ENCODE results near the gene CCDC85C.

CCDC85C gene

DNA sequence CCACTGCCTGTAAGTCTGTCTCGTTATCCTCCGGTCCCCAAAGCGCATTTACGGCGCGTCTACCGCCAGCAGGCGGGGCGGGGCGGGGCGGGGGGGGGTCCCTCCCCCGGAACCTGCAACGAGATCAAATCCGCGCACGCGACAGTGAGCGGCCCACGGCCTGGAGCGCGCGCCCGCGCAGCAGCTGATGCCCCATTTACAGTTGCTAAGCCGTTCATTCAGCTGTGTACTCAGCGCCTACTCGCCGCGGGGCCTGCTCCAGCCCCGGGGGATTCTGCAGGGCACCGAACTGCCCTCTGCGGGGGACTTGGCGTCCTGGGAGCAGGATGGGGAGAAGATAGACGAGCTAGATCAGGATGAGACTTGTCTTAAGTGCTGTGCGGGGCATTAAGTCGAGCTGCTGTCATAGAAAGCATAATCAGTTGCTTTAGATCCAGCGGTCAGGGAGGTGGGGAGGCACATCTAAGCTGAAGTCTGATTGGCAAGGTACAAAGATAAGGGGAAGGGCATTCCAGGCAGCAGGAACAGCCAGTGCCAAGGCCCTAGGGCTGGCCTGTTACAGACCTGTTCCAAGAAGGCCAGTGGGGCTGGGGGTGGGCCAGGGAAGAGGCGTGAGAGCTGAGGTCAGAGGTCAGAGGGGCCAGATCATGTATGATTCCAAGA lies 1.4 kb upstream of the CCDC85C start:
- H3K4me3 ChIP-seq (ENCODE audit: control insufficient read depth, low read depth, low read length), result peak overlapping the region; percentile 91
- no peak for DNase-seq (ENCODE audit: low read depth)
- TF ChIP-seq CTCF (IDR thresholded peaks at IDR 0.05; ENCODE audit: control insufficient read depth, insufficient read depth, low read depth, low read length, missing control alignments), result no peak

DNA sequence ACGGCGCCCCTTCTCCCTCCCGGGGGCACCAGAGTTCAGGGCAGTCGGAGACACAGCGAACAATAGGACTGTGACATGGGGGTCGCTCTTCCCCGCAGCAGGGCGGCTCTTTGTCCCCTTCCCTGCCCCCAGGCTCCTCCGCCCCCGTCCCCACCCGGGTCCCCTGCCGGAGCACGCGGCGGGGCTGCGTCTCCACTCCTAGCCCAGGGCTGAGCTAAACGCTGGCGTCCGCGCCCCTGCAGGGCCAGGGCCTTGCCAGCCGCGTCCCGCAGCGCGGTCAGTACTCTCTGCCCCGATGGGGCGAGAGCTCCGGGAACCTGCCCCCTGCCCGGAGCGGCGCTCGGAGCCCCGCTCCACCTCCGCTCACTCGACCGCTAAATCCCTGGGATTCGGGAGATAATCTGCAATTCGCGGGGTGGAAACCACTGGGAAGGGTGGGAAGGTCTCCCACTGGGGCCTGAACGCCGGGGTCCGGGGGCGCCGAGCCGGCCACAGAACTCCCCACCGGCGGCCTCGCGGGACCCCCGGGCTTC lies 825 bp upstream of the CCDC85C start:
- H3K4me3 ChIP-seq (ENCODE audit: control insufficient read depth, low read depth, low read length), result peak overlapping the region; percentile 91
- no peak for TF ChIP-seq CTCF (IDR thresholded peaks at IDR 0.05; ENCODE audit: control insufficient read depth, insufficient read depth, low read depth, low read length, missing control alignments)
- no peak for DNase-seq (ENCODE audit: low read depth)

DNA sequence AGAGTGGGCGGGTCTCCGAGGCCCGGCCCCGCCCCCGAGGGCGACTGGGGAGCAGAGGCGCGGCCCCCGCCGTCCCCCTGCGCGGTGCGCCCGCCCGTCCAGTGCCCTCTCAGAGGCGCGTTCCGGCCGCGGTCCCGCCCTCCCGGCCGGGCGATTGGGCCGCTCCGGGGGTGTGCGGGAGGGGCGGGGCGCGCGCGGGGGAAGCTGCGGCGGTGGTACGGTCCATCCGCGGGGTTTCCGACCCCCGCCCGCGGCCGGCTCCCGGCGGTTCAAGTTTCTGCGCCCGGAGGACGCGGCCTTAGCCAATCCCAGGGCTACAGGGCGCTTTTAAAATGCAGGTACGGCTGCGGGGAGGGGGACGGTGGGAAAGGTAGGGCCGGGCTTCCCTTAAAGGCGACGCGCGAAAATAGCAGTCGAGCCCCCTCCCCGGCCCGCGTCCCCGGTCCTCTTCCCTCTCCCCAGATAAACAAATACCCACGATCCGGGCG lies 315 bp upstream of the CCDC85C start:
- no peak for TF ChIP-seq CTCF (IDR thresholded peaks at IDR 0.05; ENCODE audit: control insufficient read depth, insufficient read depth, low read depth, low read length, missing control alignments)

DNA sequence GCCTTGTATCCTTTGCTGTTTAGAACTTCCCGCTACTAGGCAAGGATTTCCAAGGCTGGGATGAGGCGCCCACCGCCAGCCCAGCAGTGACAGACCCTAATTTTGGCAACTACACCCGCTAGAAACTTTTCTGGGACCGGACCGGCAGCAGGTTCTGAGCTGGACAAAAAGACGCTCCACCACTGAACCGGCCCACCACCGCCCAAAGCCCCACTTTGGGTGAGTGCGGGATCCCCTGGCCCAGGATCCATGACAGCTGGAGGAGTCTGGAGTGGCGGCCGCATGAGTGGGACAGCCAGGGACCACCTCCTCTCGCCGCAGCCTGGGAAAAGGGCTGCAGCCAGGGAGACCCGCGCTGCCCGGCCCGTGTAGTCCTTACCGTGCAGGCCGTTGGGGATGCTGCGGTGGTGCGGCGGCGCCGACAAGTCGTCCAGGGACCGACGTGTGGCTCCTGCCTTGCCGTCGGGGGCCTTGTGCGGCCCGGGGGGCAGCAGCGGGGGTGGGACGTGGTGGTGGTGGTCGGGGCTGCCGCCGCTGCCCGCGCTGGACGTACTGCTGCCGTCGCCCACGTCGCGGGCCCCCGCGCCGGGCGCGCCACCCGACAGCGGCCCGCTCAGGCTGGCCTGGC lies 1.1 kb downstream of the CCDC85C start:
- DNase-seq (ENCODE audit: low read depth), result no peak
- H3K4me3 ChIP-seq (ENCODE audit: control insufficient read depth, low read depth, low read length), result peak overlapping the region; percentile 36
- TF ChIP-seq CTCF (IDR thresholded peaks at IDR 0.05; ENCODE audit: control insufficient read depth, insufficient read depth, low read depth, low read length, missing control alignments), result no peak

More for the DNA sequence above, 315 bp upstream of the CCDC85C start:
- peak overlapping the region; percentile 91 for H3K4me3 ChIP-seq (ENCODE audit: control insufficient read depth, low read depth, low read length)
- DNase-seq (ENCODE audit: low read depth), result peak; percentile 74

DNA sequence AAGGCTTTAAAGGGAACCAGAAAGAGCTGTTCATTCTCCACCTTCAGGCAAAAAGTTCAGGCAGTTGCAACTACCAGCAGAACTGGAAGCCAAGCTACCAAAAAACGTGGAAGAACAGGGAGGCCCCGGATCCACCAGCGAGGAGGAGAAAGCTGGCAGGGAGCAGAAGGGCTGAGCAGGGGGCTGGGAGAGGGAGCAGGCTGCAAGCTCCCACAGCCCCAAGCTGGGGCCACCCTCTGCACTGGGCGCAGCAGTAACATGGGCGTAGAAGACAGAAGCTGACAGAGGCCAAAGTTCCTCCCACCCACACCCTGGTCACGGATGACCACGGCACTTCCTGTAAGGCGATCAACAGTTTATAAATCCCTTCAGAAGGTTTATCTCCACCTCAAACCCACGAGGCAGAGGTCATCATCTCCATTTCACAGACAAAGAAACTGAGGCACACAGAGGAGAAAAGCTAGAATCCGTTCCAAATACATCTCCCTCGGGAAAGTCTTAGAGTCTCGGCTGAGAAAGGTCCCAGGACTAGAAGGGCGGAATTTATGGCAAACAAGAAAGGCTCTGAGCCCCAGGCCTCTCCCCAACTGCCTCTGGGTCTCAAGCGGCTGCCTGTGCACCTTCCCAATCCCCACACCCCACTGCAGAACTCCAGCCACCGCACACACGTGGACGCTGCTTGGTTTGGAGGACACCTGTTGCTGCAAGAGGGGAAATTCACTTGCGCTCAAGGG lies 1.8 kb downstream of the CCDC85C start:
- no peak for DNase-seq (ENCODE audit: low read depth)
- H3K4me3 ChIP-seq (ENCODE audit: control insufficient read depth, low read depth, low read length), result peak overlapping the region; percentile 36
- TF ChIP-seq CTCF (IDR thresholded peaks at IDR 0.05; ENCODE audit: control insufficient read depth, insufficient read depth, low read depth, low read length, missing control alignments), result no peak

DNA sequence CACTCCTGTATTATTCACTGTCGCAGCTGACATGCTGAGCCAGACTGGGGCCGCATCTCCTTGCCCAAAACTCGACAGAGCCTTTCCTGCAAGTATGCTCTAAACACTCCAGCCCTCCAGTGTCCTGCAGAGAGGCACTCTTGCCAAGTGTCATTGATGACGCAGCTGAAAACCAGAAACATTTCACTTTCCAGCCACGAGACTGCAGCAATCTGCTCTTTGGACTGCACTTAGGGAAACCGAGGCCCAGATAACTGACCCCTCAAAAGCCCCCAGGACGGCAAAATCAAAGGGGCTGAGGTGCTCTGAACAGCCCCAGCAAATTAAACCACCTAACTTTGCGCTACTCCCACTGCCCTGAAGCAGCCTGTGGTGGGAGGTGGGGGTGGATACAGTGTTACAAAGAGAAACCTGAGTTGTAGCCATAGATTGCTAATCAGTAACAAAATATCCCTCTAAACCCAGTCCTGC lies 2.6 kb downstream of the CCDC85C start:
- no peak for DNase-seq (ENCODE audit: low read depth)
- H3K4me3 ChIP-seq (ENCODE audit: control insufficient read depth, low read depth, low read length), result peak overlapping the region; percentile 15
- TF ChIP-seq CTCF (IDR thresholded peaks at IDR 0.05; ENCODE audit: control insufficient read depth, insufficient read depth, low read depth, low read length, missing control alignments), result no peak
